ENCODE data around the gene EIF2A. TPM values are rescaled to one million over a fixed set of nuclear protein-coding genes. Genes with fewer than 3 reads are reported as not detected.
"Not testable (repeated sequence)": the region's sequence is repeated elsewhere in the genome, so short reads cannot be mapped to it uniquely, and the experiment has no call there.

EIF2A gene
- total RNA-seq, 2 donors from 2014 or later = 137 to 158 TPM

DNA sequence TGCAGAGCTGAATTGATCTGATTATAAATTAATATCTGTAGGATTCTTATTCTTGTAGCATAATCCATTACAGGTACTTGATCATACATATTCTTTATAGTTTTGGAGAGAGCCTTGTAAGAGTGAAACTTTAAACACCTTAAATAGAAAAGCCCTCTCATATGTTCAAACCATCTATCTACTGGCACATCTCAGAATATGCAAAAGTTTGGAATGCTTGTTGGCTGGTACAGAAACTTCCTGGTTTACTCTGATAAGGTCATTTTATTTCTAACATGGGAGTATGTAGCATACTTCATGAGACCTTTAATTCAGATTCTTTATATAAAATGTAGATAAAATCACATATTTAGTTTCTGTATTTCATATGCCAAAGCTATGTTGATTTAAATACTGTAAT, 34.6 kb downstream of the EIF2A start:
- no peak for DNase-seq (ENCODE audit: low spot score in 2 of 2)
- ATAC-seq = no peak
- H3K27ac Mint-ChIP-seq = no peak overlapping the region
- H3K36me3 Mint-ChIP-seq = peaks cover 10 to 41% of the 10 kb centered on the region in 2 donors
- H3K9me3 Mint-ChIP-seq = no peaks in the 10 kb centered on the region

DNA sequence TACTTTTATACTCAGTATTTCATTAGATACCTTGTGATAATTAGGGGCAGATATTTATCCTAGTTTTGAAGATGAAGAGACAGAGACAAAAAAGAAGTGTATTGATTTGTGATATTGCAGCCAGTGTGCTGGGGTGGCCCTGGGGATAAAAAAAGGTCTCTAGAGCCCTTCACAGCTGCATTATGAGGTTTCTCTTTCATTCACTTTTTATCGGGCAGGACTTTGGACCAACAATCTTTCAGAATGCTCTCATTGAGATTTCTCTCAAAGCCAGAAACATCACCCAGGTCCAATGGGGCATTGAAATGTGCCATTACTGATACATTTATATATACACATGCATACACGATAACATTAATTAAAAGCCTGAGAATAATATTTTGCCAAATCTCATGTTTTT, 36.0 kb downstream of the EIF2A start:
- Mint-ChIP-seq H3K27ac (peak overlapping the region; percentile 56 to 81), H3K9me3 (no peaks in the 10 kb centered on the region), H3K36me3 (peaks cover 10 to 27% of the 10 kb centered on the region in 2 donors)
- ATAC-seq = peak in 1 of 2 donors; percentile 28
- no peak for DNase-seq (ENCODE audit: low spot score in 2 of 2)

DNA sequence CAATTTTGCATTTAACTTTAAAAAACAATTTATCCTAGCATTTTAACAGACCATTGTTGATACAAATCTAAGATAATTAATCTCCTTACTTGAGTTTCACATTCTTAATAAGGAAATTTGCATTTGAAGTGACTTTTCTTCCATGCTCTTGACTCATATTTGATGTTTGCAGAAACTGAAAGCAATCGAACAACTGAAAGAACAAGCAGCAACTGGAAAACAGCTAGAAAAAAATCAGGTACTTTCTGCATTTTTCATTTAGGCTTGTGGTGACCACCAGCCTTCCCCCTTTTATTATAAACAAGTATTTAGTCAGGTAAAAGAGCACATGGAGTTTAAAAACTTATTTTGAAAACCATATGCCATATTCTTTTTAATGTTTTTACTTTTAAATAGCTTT, 36.4 kb downstream of the EIF2A start:
- no peaks in the 10 kb centered on the region for H3K9me3 Mint-ChIP-seq
- peak overlapping the region in 1 of 2 donors; percentile 20 for H3K27ac Mint-ChIP-seq
- H3K36me3 Mint-ChIP-seq = peaks cover 10 to 23% of the 10 kb centered on the region in 2 donors
- no peak for DNase-seq (ENCODE audit: low spot score in 2 of 2)
- ATAC-seq = peak in 1 of 2 donors; percentile 52

DNA sequence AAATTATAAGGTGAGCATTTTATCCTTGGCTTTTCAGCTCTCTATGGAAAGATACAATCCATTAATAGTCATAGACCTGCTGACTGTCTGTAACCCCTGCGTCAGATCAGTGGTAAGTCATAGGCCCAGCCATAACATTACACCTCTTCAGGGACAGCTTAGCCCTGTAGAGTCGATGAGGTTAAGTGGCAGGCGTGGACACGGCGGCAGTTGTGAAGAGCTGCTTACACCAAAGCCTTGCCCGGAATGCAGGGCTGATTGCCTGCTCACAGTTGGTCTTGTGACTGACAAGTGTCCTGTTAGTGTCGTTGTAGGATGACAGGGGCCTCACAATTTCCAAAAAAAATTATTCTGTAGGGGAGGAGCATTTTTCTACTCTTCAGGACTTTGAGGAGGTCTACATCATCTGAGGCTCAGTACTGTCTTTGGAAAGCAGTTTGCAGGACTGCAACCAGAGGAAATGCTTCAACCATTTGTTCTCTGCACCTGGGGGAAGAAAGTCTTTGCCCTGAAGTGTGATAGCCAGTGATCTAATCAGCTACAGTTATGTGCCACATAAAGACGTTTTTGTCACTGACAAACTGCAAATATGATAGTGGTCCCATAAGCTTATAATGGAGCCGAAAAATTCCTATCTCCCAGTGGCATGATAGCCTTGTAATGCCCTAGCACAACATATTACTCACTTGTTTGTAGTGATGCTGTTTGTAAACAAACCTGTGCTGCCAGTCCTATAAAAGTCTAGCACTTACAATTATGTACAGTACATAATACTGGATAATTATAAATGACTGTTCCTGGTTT, 41.6 kb downstream of the EIF2A start:
- ATAC-seq = no peak
- peak overlapping the region in 1 of 2 donors; percentile 46 for H3K27ac Mint-ChIP-seq

DNA sequence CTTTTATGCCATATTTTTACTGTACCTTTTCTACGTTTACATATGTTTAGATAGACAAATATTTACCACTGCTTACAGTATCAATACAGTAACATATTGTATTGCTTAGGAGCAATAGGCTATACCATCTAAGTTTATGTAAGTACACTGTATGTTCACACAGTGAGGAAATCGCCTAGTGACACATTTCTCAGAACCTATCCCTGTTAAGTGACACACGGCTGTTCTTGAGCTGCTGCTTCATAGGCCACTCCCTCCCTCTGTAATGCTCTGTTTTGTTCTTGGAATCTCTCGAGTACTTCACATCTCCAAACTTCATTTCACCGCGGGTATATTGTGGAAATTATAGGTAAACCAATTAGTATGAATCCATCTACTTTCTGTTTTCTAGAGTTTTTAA, 43.2 kb downstream of the EIF2A start:
- H3K36me3 Mint-ChIP-seq = peaks cover 10 to 11% of the 10 kb centered on the region in 2 donors
- DNase-seq (ENCODE audit: low spot score in 2 of 2) = no peak
- peak in 1 of 2 donors; percentile 64 for ATAC-seq
- H3K27ac Mint-ChIP-seq = no peak overlapping the region
- no peaks in the 10 kb centered on the region for H3K9me3 Mint-ChIP-seq

More for the DNA sequence above, 41.6 kb downstream of the EIF2A start:
- Mint-ChIP-seq H3K9me3 (no peaks in the 10 kb centered on the region), H3K36me3 (peaks cover 10 to 12% of the 10 kb centered on the region in 2 donors)
- DNase-seq (ENCODE audit: low spot score in 2 of 2) = no peak

DNA sequence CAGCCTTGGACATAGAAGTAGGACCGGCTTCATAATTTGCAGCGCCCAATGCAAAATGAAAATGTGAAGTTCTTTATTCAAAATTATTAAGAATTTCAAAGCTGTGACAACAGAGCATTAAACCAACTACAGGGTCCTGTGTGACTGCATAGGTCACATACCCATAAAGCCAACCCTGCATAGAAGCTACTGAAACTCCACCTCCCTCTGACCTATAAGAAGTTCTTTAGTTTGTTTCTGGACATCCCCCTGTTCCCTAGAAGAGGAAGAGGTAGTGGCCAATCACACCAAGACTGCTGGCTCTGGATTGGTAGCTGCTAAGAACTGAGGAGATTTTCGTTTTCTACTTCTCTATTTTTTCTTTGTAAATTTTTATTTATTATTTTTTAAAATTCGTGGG, 47.6 kb downstream of the EIF2A start:
- Mint-ChIP-seq H3K9me3 (no peaks in the 10 kb centered on the region), H3K36me3 (no peaks in the 10 kb centered on the region), H3K27ac (no peak overlapping the region)
- ATAC-seq (no peak), DNase-seq (ENCODE audit: low spot score in 2 of 2) (no peak)

DNA sequence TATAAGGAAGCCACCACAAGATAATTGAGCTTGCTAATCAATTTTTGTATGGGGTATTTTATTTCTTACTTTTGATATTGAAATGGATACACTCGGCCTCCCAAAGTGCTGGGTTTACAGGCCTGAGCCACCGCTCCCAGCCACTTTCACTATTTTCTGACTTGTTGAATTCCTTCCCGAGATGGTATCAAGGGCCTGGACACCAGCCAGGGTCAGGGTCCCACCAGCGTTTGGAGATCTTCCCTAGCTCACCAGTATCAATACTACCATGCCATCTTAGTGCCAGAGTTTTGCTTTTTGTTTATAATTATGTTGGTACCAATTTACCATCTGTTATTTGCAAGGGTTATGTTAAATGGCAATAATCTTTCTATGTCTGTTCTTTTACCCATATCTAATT, 51.1 kb downstream of the EIF2A start:
- no peak overlapping the region for H3K27ac Mint-ChIP-seq
- peaks cover 8 to 16% of the 10 kb centered on the region in 2 donors for H3K36me3 Mint-ChIP-seq
- DNase-seq (ENCODE audit: low spot score in 2 of 2) (no peak), ATAC-seq (no peak)
- H3K9me3 Mint-ChIP-seq = no peaks in the 10 kb centered on the region

DNA sequence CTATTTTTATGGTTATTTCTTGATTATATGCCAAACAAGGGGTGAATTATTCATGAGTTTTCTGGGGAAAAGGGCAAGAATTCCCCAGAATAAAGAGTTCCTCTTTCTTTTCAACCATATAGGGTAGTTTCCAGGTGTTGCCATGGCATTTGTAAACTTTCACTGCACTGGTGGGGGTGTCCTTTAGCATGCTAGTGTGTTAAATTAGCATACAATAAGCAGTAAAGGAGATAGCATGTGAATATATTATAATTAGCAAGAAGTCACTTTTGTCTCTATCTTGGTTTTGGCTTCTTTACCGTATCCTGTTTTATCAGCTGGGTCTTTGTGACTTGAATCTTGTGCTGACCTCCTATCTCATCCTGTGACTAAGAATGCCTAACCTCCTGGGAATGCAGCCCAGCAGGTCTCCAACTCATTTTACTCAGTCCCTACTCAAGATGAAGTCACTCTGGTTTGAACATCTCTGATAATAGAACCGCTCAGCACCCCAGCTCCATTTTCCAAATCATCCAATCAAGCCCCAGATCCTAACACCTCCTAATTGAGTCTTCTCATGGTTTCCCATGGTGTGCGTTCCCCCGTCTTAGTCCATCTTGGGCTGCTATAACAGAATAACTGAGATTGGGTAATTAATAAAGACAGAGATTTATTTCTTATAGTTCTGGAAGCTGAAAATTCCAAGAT, 53.2 kb downstream of the EIF2A start:
- H3K36me3 Mint-ChIP-seq = peaks cover 23 to 32% of the 10 kb centered on the region in 2 donors
- no peak overlapping the region for H3K27ac Mint-ChIP-seq
- no peak for ATAC-seq
- H3K9me3 Mint-ChIP-seq = no peaks in the 10 kb centered on the region
- no peak for DNase-seq (ENCODE audit: low spot score in 2 of 2)

DNA sequence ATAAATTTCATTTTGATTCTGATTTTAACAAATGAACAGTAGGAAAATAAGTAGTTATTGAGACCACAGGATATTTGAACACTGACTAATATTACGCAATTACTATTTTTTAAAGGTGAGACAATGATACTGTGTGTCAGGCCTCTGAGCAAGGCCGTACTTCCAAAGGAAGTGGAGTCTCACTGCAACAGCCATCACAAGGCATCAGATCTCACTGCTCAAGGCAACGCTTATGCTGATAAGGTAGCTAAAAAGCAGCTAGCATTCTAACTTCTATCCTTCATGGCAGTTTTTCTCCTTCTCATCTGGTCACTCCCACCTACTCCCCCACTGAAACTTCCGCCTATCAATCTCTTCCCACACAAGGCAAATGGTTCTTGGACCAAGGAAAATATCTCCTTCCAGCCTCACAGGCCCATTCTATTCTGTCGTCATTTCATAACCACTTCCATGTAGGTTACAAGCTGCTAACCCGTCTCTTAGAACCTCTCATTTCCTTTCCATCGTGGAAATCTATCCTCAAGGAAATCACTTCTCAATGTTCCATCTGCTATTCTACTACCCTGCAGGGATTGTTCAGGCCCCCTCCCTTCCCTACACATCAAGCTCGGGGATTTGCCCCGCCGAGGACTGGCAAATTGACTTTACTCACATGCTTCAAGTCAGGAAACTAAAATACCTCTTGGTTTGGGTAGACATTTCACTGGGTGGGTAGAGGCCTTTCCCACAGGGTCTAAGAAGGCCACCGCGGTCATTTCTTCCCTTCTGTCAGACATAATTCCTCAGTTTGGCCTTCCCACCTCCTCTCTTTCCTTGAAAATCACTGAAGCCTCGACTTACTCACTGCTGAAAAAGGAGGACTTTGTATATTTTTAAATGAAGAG, 54.3 kb downstream of the EIF2A start:
- H3K36me3 Mint-ChIP-seq = peaks cover 27 to 35% of the 10 kb centered on the region in 2 donors
- not testable (repeated sequence) for ATAC-seq; DNase-seq (ENCODE audit: low spot score in 2 of 2); H3K9me3 Mint-ChIP-seq
- peak overlapping the region in 1 of 2 donors; percentile 100 for H3K27ac Mint-ChIP-seq

DNA sequence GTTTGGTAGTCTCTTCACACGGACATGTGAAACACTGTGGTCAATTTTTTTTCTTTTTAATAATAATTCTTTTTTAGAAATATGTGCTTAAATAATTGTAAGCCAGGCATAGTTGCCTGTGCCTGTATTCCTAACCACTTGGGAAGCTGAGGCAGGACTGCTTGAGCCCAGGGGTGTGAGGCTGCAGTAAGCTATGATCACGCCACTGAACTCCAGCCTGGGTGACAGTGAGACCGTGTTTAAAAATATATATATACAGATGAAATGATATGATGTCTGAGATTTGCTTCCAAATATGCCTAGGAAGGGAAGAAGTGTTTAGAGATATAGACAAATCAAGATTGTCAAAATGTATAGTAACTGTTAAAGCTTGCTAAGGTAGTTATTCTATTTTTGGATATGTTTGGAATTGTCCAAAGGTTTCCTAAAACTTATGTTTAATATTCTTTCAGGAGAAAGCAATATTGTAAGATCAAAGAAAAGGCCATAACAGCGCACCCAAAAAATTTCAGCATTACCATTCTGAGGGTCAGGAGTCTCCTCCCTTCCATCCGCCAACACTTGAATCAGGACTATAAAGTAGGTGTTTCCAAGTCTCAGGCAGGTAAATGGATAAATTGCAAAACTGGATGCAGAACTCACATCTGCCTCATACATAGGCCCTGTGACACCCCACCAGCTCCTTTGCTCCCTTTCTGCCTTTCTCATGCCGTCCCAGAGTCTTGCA, 56.0 kb downstream of the EIF2A start:
- peak overlapping the region; percentile 99 to 100 for H3K27ac Mint-ChIP-seq
- H3K9me3 Mint-ChIP-seq = no peaks in the 10 kb centered on the region
- no peak for DNase-seq (ENCODE audit: low spot score in 2 of 2)
- ATAC-seq = no peak
- peaks cover 43 to 44% of the 10 kb centered on the region in 2 donors for H3K36me3 Mint-ChIP-seq

DNA sequence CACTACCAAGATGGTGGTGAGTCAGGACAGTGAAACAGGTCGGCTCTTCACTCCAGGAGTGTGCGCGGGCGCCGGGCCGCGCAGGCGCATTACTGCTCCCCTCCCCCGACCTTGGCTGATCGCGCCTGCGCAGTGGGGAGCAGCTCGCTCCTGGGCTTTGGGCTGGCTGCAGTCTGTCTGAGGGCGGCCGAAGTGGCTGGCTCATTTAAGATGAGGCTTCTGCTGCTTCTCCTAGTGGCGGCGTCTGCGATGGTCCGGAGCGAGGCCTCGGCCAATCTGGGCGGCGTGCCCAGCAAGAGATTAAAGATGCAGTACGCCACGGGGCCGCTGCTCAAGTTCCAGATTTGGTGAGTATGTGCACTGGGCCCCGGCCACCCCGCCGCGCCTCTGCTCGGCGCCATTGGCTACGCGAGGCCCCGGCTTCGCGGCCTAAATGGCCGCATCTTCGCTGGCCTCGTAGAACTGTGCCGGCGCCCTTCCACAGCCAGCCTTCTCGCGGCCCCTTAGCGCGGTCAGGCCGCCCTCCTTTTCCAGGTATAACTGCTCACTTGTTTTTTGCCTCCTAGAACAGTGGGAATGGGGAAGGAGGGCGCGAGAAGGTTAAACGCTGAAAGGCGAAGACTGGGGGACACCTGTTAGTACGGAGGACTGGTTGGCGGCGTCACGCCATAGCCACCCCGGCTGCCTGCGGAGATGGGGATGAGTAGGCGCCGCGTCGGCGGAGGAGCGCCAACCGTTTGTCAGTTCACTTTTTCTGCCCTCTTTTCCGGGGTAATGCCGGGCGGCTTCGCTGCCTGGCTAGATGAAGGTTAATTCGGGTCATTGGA, 56.8 kb downstream of the EIF2A start, which contains the start of gene SELENOT:
SELENOT (plus strand) TSS at position 169 of the 827 bp plus-strand sequence; CDS start at position 211, 42 bp downstream.
- DNase-seq (ENCODE audit: low spot score in 2 of 2) (peak; percentile 94 to 97), ATAC-seq (peak; percentile 91 to 93)
- Mint-ChIP-seq H3K36me3 (peaks cover 48 to 49% of the 10 kb centered on the region in 2 donors), H3K9me3 (no peaks in the 10 kb centered on the region), H3K27ac (peak within 1 kb of the TSS; percentile 99 to 100)

DNA sequence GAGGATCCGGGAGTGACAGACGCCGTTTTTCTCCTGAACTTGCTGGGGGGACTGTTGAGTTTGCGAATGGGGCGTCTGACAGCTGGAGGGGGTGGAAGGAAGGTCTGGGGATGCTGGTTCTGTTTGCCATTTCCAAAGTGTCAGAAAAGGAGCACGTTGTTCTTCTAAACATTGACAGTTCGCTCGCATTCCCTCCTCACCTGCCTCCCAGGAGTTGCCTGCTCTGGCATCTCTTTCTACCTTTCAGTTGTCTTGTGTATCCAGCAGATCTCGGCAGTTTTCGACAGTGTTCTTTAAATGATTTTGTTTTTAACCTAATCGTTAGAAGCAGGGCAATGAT, 57.4 kb downstream of the EIF2A start:
- peaks cover 48 to 49% of the 10 kb centered on the region in 2 donors for H3K36me3 Mint-ChIP-seq
- no peaks in the 10 kb centered on the region for H3K9me3 Mint-ChIP-seq
- no peak for DNase-seq (ENCODE audit: low spot score in 2 of 2)
- H3K27ac Mint-ChIP-seq = peak overlapping the region; percentile 99 to 100
- no peak for ATAC-seq

DNA sequence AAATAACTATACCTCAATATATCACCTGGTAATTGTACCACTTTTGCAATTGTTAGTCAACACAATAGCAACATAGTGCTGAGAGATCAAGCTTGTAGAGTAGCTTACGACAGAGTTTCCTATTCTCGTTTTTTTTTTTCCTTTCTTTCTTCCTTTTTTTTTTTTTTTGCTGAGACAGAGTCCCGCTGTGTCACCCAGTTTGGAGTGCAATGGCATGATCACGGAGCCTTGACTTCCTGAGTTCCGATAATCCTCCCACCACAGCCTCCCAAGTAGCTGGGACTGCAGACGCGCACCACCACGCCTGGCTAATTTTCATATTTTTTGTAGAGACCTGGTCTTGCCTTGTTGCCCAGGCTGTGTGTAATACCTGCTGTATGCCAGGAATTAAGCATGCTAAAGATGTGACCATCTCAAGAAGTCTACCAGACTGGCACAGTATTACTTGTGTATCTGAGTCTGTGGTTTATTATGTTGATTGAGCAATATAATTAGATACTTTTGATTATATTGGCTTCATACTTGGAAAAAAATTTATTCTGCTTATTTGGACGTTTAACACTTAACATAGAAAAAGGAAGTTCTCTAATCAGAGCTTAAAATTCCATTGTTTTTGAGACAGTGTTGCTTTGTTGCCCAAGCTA, 59.5 kb downstream of the EIF2A start:
- H3K36me3 Mint-ChIP-seq = peaks cover 43 to 45% of the 10 kb centered on the region in 2 donors
- ATAC-seq = no peak
- no peaks in the 10 kb centered on the region for H3K9me3 Mint-ChIP-seq
- DNase-seq (ENCODE audit: low spot score in 2 of 2) = no peak
- peak overlapping the region; percentile 45 to 50 for H3K27ac Mint-ChIP-seq

DNA sequence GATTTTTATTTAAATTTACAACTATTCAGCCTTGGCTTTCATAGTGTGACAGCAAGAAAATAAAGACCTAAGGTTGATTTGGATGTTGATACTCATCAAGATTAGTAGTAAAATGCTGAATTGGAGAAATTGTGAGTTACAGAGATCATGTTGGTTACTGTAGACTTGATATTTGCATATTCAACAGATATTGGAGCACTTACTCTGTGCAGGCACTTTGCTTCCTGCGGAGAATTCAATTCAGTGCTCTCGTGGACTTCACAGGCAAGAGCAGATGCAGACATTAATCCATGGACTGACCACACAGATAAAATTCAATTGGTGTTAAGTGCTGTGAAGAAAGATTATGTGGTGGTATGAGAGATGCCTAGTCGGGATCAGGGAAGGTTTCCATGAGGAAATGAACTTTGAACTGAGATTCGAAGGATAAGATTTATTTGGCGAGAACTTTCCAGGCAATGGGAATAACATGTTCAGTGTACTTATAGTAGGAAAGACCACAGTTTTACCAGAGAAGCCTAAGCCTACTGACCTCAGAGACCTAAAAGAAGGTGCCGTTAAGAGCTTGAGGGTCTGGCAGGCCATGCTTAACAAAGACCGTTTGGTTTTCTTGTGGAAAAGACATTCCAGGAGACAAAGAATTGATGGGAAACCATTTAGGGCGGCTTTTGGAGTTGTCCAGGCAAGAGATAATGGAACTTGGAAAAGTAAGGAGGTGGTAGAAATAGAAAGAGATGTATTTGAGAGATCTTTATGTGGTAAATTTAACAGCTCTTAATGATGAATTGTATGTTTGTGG, 60.9 kb downstream of the EIF2A start:
- Mint-ChIP-seq H3K27ac (no peak overlapping the region), H3K36me3 (peaks cover 33 to 41% of the 10 kb centered on the region in 2 donors), H3K9me3 (no peaks in the 10 kb centered on the region)
- DNase-seq (ENCODE audit: low spot score in 2 of 2) (no peak), ATAC-seq (no peak)
